Measurements from ENCODE around the gene PPM1H. TPM values are rescaled to one million over a fixed set of nuclear protein-coding genes. Genes with fewer than 3 reads are reported as not detected.

Gene PPM1H
- total and polyA plus RNA-seq, 10 of the 15 experiments (the other 5 are each of a cell fraction or from before 2014, with no cell fraction given): 0.11 to 0.83 (median 0.49) TPM

GRCh38 chr12:62618319-62618718, 316.6 kb downstream of the PPM1H start:
- ChIA-PET POLR2A (interaction anchor here (0.6 to 1.0 kb wide), 2 partner anchors 16 to 21 kb away, joined by 4 to 5 read pairs; no protein-coding TSS in a partner anchor), RAD21 (ENCODE audit: unreplicated experiment) (interaction anchor here (1.0 to 1.4 kb wide), 2 partner anchors 11 to 37 kb away, joined by 3 to 4 read pairs; no protein-coding TSS in a partner anchor), CTCF (interaction anchor here (0.6 to 1.1 kb wide), 5 partner anchors 11 to 194 kb away, joined by 3 to 4 read pairs (median 4); no protein-coding TSS in a partner anchor), SMC1A (ENCODE audit: uncharacterized antibody, unreplicated experiment) (interaction anchor here (1.0 to 2.1 kb wide), 8 partner anchors 9 to 179 kb away, joined by 3 to 11 read pairs (median 4); no protein-coding TSS in a partner anchor)
- Histone ChIP-seq H2AFZ (ENCODE audit: control insufficient read depth, low read depth, low read length) (no peak overlapping the region), H3K9ac (ENCODE audit: control insufficient read depth, insufficient read depth, low read length) (no peak overlapping the region), H3K27ac (ENCODE audit: control insufficient read depth, insufficient read depth) (no peak overlapping the region), H3K27me3 (replicated peaks in 1 of 2; ENCODE audit: control insufficient read depth in 2 of 2, insufficient read depth in 2 of 2, low read length in 1 of 2) (no peaks in the 10 kb centered on the region), H4K20me1 (ENCODE audit: control insufficient read depth, insufficient read depth) (no peaks in the 10 kb centered on the region), H3K79me2 (ENCODE audit: control insufficient read depth, insufficient read depth, low read length) (no peaks in the 10 kb centered on the region), H3K9me3 (replicated peaks; ENCODE audit: control insufficient read depth, insufficient read depth, low read length) (no peaks in the 10 kb centered on the region), H3K4me1 (ENCODE audit: control insufficient read depth, insufficient read depth, low read length) (no peaks in the 10 kb centered on the region), H3K4me2 (ENCODE audit: control insufficient read depth, insufficient read depth) (no peak overlapping the region), H3K36me3 (ENCODE audit: control insufficient read depth in 2 of 2, insufficient read depth in 2 of 2, low read length in 1 of 2) (no peaks in the 10 kb centered on the region), H3K4me3 (no peak overlapping the region)
- BruUV-seq (replicated peaks): no TSS peak
- FAIRE-seq (no peak), DNase-seq (ENCODE audit: low read depth, low spot score) (no peak), ATAC-seq (no peak; the same call in 2 of the 3 replicates)
- in situ Hi-C loops (cut with MboI) (no loop called here), intact Hi-C loops (cut with micrococcal nuclease; ENCODE audit: unreplicated experiment) (no loop called here)
- no peak for TF ChIP-seq CHD4 (IDR thresholded peaks at IDR 0.05)
- no peak for TF ChIP-seq GABPA (IDR thresholded peaks at IDR 0.05; ENCODE audit: low read depth)
- no peak for TF ChIP-seq E2F4 (IDR thresholded peaks at IDR 0.05; ENCODE audit: low read depth, low read length)
- no peak for TF ChIP-seq ASH2L (IDR thresholded peaks at IDR 0.05; ENCODE audit: borderline replicate concordance, low read depth)
- TF ChIP-seq POU2F2 (IDR thresholded peaks at IDR 0.05; ENCODE audit: borderline replicate concordance, low read depth, low read length): no peak
- no peak for TF ChIP-seq NFXL1 (IDR thresholded peaks at IDR 0.05; ENCODE audit: borderline replicate concordance)
- no peak for TF ChIP-seq KLF5 (IDR thresholded peaks at IDR 0.05; ENCODE audit: partially characterized antibody)

- H2AFZ ChIP-seq (ENCODE audit: control insufficient read depth, low read depth, low read length): no peak overlapping the region
- ChIA-PET RAD21 (ENCODE audit: unreplicated experiment) (interaction anchor here (1.2 kb wide), 1 partner anchor 30 kb away, joined by 3 read pairs; no protein-coding TSS in a partner anchor), SMC1A (ENCODE audit: uncharacterized antibody, unreplicated experiment) (no interaction called here), POLR2A (no interaction called here), CTCF (interaction anchor here (1.3 kb wide), 1 partner anchor 184 kb away, joined by 3 read pairs; no protein-coding TSS in a partner anchor)
- intact Hi-C loops (cut with micrococcal nuclease; ENCODE audit: unreplicated experiment) (no loop called here), in situ Hi-C loops (cut with MboI) (no loop called here)
- no peaks in the 10 kb centered on the region for H3K9me3 ChIP-seq (replicated peaks; ENCODE audit: control insufficient read depth, insufficient read depth, low read length)
- no peak overlapping the region for H3K4me3 ChIP-seq
- no peaks in the 10 kb centered on the region for H3K4me1 ChIP-seq (ENCODE audit: control insufficient read depth, insufficient read depth, low read length)
- no peak overlapping the region for H3K27ac ChIP-seq (ENCODE audit: control insufficient read depth, insufficient read depth)
- H3K79me2 ChIP-seq (ENCODE audit: control insufficient read depth, insufficient read depth, low read length): no peaks in the 10 kb centered on the region
- no TSS peak for BruUV-seq (replicated peaks)
- H4K20me1 ChIP-seq (ENCODE audit: control insufficient read depth, insufficient read depth): no peaks in the 10 kb centered on the region
- no peak for DNase-seq (ENCODE audit: low read depth, low spot score)
- no peaks in the 10 kb centered on the region for H3K27me3 ChIP-seq (replicated peaks in 1 of 2; ENCODE audit: control insufficient read depth in 2 of 2, insufficient read depth in 2 of 2, low read length in 1 of 2)
- no peaks in the 10 kb centered on the region; a peak in 1 of 4 replicates for H3K36me3 ChIP-seq (ENCODE audit: control insufficient read depth in 2 of 2, insufficient read depth in 2 of 2, low read length in 1 of 2)
- WGBS (ENCODE audit: insufficient coverage, insufficient replicate concordance, low lambda C conversion rate, missing lambda C conversion rate): 92% methylated on average over 1 of the region's 1 CpG
- TF ChIP-seq USF2 (IDR thresholded peaks at IDR 0.05; ENCODE audit: borderline replicate concordance, low read depth, low read length) (no peak), KLF5 (IDR thresholded peaks at IDR 0.05; ENCODE audit: partially characterized antibody) (no peak), ZNF384 (IDR thresholded peaks at IDR 0.05; ENCODE audit: borderline replicate concordance, low read depth, low read length) (no peak), TBL1XR1 (IDR thresholded peaks at IDR 0.05; ENCODE audit: low read depth, low read length) (no peak)
- H3K9ac ChIP-seq (ENCODE audit: control insufficient read depth, insufficient read depth, low read length): no peak overlapping the region
- H3K4me2 ChIP-seq (ENCODE audit: control insufficient read depth, insufficient read depth): no peak overlapping the region
- no peak for FAIRE-seq
- ATAC-seq: no peak
These were observed 321.9 kb downstream of the PPM1H start for GRCh38 chr12:62613081-62613480.

Data from GM12878 (cell line).